GM12892 (cell line): ENCODE data around the gene SLC48A1.

Source experiments
- POLR2A ChIP-seq: IDR thresholded peaks from 2 replicates; pipeline ENCODE4 v1.6.1; 2011; ENCODE audit warnings: low read depth, low read length, control low read depth
- POLR2AphosphoS5 ChIP-seq: IDR thresholded peaks from 2 replicates; pipeline ENCODE4 v1.6.1; 2011; ENCODE audit warnings: low read depth, low read length, control low read depth
- TAF1 ChIP-seq: IDR thresholded peaks from 2 replicates; pipeline ENCODE4 v1.6.1; 2011; ENCODE audit warnings: low read depth, mild to moderate bottlenecking, control low read depth, low read length, borderline replicate concordance

GRCh38 chr12:47739297-47739696, 33.7 kb upstream of the SLC48A1 start:
- TF ChIP-seq TAF1 (no peak), POLR2A (no peak), POLR2AphosphoS5 (no peak)
